Adrenal gland (tissue), 5 donors: ENCODE data around the gene KHK.

ENCODE experiments used
- POLR2A ChIP-seq, 2 donors: fragments of 450-650 bp; IDR thresholded peaks; one replicate each; pipeline ENCODE4 v1.6.1; 2017; ENCODE audit warnings: antibody characterized with exemption in 2 of 2, mild to moderate bottlenecking in 2 of 2, moderate library complexity in 1 of 2
- TF ChIP-seq, protein P1 (sequence below), 6 experiments: fragments of 450-650 bp in 4 of 6; fragments of 200-600 bp in 2 of 6; sonication (generic) in 1 of 6; IDR thresholded peaks; 1 replicate in 5 of 6; 2 replicates in 1 of 6; pipeline versions ENCODE4 v1.5.1 to v1.8.0; 2016 to 2021; ENCODE audit warnings: antibody characterized with exemption in 6 of 6, mild to moderate bottlenecking in 2 of 6, moderate library complexity in 1 of 6
- donor health status: DM: no; HTN: no; CAD: no.

DNA sequence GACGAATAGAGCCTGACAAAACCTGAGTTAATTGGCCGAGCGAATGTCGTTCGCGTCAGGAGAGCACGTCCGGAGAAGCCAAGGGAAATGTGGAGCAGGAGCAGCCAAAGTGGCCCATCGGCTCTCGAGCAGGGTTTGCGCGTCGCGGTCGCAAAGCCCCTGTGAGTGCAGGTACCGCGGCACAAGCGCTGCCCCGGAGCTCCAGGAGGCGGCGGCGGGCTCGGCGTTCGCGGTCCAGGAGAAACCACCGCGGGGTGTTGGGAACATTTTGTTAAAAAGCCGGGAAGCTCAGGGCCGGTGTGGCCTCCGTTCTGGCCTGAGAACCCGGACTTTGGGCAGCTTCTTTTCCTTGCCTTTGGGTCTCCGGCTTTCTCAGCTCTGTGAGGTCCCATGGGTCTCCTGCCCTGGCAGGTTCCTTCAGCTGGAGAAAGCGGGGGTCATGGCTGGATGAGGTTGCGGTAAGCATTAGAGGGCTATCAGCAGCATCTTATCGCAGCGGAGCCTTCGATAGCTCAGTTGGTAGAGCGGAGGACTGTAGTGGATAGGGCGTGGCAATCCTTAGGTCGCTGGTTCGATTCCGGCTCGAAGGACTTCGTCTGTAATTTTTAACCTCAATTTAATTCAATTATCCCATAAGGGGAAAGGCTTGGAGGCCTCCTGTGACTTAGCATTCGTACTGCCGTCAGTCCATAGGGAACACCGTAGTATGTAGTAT, 36.1 kb upstream of the KHK start:
- TF ChIP-seq, protein P1, sequence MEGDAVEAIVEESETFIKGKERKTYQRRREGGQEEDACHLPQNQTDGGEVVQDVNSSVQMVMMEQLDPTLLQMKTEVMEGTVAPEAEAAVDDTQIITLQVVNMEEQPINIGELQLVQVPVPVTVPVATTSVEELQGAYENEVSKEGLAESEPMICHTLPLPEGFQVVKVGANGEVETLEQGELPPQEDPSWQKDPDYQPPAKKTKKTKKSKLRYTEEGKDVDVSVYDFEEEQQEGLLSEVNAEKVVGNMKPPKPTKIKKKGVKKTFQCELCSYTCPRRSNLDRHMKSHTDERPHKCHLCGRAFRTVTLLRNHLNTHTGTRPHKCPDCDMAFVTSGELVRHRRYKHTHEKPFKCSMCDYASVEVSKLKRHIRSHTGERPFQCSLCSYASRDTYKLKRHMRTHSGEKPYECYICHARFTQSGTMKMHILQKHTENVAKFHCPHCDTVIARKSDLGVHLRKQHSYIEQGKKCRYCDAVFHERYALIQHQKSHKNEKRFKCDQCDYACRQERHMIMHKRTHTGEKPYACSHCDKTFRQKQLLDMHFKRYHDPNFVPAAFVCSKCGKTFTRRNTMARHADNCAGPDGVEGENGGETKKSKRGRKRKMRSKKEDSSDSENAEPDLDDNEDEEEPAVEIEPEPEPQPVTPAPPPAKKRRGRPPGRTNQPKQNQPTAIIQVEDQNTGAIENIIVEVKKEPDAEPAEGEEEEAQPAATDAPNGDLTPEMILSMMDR (IDR thresholded peaks at IDR 0.05): peak; percentile 5 to 70 (median 48)
- TF ChIP-seq POLR2A (IDR thresholded peaks at IDR 0.05): peak; percentile 21 to 36
